ENCODE data around the gene C19orf38.
"Not testable (repeated sequence)": the region's sequence is repeated elsewhere in the genome, so short reads cannot be mapped to it uniquely, and the experiment has no call there.

C19orf38 gene

DNA sequence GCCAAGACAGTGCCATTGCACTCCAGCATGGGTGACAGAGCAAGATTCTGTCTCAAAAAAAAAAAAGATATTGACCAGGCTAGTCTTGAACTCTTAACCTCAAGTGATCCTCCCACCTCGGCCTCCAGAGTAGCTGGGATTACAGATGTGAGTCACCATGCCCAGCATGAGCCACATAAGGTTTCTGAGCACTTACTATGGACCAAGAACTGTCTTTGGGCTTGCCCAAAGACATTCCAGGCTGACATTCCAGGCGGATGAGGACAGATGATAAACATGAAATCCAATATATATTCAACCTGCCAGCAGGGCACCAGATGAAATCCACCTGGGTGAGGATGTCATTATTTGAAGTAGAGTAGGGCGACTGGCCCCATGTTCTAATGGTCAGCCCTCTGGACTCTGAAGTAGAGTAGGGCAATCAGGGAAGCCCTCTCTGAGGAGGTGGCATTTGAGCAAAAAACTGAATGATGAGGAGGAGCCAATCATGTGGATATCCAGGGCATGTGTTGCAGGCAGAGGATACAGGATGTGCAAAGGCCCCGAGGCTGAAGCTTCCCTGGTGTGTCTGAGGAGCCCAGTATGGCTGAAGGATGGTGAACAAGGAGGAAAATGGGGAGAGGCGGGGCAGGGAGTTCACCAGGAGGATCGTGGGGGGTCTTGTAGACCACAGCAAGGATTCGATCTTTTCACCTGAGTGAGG, 4.0 kb downstream of the C19orf38 start:
- DNase-seq: no peak

DNA sequence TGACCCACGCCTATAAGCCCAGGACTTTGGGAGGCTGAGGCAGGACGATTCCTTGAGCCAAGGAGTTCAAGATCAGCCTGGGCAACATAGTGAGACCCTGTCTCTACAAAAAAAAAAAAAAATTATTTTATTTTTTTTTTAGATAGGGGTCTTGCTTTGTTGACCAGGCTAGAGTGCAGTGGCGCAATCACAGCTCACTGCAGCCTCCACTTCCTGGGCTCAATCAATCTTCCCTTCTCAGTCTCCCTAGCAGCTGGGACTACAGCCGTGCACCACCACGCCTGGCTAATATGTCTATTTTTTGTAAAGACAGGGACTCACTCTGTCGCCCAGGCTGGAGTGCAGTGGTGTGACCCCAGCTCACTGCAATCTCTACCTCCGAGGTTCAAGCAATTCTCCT, 4.7 kb downstream of the C19orf38 start:
- no peak for DNase-seq

DNA sequence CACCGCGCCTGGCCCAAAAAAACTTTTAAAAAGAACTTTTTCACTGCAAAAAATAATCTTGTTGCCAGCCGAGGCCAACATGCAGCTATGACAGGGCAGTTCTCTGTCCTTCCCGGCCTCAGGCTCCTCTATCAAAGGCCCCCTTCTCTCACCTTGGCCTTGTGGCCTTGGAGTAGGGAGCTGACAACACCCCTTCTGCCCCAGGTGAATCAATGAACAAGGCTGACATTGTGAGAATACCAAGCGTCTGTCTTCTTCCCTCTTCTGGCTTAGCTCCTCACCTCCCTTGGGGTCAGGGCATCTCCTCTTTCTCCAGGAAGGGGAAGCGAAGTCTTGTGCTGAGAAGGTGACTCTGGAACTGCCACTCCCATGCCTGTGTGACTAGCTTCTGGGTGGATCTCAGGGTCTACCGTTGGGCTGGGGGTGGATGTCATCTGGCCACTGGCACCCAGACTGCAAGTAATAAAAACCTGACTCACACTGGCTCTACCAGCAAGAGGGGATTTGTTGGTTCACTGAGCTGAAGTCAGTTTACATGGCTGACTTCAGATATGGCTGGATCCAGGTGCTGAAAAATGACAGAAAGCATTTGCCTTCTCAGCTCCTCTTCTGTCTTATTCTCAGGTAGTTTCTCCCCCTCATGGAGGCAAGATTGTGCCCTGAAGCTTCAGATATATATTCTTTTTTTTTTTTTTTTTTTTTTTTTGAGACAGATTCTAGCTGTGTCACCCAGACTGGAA, 6.3 kb downstream of the C19orf38 start:
- no peak for DNase-seq

DNA sequence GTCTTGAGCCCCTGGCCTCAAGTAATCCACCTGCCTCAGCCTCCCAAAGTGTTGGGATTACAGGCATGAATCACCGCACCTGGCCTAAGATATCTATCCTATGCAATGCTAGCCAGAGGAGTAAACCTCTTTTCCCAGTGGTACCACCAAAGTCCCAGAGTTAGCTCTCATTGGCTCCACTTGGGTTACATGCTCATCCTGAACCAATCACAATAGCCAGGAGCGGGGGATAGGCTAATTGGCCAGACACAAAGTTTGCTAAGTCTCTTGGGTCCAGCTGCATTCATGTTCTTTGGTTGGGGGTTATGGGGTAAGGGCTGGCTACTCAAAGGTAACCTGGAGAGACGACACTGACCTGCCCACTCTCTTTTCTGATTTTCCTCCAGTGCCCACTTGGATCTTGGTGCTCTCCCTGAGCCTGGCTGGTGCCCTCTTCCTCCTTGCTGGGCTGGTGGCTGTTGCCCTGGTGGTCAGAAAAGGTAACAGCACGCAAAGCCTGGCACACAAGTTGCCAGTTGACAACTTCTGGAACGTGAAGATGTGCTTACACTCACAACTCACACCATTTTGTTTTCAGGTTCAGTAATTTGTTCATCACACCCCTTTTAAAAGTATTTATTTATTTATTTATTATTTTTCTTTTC, 7.8 kb downstream of the C19orf38 start:
- DNase-seq: no peak

DNA sequence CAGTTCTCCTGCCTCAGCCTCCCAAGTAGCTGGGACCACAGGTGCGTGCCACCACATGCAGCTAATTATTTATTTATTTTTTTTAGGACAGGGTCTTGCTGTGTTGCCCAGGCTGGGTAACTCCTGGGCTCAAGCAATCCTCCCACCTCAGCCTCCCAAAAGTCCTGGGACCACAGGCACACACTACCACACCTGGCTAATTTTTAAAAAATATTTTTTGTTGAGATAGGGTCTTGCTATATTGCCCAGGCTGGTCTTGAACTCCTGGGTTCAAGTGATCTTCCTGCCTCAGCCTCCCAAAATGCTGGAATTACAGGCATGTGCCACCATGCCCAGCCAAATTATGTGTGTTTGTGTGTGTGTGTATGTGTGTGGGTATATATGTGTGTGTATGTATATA, 8.7 kb downstream of the C19orf38 start:
- not testable (repeated sequence) for DNase-seq

DNA sequence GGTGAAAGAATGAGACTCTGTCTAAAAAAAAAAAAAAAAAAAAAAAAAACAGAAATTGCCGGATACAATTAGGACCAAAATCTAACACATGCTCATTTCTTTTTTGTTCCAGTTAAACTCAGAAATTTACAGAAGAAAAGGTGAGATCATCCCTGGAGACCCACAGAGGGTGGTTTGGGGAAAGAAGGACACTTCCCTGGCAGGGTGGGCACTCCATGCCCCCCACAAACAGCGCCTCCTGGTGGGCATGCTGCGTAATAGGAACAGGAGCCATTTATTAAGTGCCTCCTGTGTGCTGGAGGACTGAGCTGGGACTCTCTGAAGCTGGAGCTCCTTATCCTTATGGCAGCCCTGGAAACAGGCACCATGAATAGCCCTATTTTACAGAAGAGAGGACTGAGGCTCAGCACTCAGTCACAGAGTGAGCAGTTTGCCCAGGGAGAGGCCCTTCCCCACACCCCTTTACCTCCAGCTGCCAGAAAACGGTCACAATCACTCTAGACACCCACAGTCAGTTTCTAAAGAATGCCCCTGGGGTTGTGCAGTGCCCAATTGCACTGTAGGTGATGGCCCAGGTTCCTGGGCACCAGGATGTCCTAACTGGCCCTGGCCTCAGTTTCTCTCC, 10.1 kb downstream of the C19orf38 start:
- no peak for DNase-seq

DNA sequence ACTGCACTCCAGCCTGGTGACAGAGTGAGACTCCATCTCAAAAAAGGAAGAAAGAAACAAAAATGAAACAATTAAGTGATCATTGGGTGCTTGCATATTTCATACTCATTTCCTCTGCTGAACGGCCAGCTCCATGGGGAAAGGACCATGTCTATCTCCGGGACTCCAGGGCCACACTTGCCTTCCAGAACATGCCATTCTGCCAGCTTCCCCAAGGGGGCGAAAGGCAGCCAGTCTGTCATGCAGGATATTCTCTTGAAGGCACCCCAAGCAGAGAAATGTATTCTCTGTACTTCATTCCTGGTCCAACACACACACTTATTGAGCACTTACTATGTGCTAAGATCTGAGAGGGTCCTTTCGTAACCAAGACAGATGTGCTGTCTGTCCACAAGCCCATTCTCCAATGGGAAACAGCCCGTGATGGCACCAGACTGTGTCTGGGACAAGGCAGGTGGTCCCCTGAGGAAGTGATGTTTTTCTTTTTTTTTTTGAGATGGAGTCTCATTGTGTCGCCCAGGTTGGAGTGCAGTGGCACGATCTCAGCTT, 13.0 kb downstream of the C19orf38 start:
- no peak for DNase-seq

DNA sequence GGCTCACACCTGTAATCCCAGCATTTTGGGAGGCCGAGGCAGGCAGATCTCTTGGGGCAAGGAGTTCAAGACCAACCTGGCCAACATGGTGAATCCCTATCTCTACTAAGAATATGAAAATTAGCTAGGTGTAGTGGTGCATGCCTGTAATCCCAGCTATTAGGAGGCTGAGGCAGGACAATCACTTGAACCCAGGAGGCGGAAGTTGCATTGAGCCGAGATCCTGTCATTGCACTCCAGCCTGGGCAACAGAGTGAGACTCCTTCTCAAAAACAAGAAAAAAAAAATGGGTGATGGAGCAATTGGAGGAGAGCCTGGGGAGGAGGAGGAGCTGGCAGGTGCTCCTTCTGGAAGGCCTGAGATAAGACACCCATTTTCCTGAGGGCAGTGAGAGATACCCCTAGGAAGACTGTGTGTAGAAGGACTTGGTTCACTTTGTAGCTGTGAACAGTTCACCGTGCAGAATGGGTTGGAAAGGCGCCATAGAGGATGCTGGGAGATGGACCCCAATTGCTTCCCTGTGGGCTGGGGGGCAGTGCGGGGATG, 14.4 kb downstream of the C19orf38 start:
- no peak for DNase-seq

DNA sequence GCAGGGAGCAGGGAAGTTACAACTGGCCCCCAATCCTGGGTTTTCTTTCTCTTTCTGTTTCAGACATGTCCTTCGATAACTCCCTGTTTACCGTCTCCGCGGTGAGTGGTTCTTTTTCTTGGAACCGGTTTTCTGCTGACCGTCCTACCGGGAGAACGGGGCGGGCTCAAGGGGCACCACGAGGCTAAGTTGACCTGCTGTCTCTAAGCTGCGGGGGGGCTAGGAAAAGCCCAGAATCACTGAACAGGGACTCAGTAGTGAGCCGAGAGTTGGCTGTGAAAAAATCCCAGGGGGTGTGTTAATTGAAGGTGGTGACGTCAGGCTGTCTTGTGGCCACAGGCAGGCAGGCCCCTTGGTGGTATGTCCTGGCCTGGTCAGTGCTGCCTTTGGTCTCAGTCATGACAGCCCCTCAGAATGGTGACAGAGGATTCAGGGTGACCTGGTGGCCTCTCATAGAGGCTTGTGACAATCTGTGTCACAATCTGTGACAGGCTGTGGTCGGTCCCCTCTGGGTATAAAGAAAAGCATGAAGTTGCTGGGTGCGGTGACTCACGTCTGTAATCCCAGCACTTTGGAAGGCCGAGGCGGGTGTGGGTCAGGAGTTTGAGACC, 15.0 kb downstream of the C19orf38 start:
- DNase-seq: no peak

DNA sequence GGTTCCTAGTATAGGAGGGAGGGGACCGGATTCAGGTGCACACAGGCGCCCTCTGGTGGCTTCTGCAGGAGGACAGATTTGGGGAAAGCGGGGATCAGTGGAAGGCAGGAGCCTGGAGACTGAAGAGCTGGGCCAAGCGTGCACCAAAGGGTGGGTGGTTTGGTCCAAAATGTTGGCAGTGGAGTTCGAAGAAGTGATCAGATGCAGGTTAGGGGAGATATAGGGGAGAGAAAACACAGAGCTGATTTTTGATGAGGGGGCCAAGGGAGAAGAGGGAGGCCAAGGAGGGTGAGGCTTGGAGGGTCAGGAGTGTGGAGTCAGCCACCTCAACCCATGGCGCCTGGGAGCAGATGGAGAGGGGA, 16.3 kb downstream of the C19orf38 start:
- no peak for DNase-seq

DNA sequence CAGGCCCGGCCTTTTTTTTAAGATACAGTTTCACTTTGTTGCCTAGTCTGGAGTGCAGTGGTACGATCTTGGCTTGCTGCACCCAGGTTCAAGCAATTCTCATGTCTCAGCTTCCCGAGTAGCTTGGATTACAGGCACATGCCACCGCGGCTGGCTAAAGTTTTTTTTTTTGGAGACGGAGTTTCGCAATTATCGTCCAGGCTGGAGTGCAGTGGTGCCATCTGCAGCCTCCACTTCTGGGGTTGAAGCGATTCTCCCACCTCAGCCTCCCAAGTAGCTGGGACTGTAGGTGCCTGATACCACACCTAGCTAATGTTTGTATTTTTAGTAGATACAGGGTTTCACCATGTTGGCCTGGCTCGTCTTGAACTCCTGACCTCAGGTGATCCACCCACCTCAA, 18.3 kb downstream of the C19orf38 start:
- no peak for DNase-seq

DNA sequence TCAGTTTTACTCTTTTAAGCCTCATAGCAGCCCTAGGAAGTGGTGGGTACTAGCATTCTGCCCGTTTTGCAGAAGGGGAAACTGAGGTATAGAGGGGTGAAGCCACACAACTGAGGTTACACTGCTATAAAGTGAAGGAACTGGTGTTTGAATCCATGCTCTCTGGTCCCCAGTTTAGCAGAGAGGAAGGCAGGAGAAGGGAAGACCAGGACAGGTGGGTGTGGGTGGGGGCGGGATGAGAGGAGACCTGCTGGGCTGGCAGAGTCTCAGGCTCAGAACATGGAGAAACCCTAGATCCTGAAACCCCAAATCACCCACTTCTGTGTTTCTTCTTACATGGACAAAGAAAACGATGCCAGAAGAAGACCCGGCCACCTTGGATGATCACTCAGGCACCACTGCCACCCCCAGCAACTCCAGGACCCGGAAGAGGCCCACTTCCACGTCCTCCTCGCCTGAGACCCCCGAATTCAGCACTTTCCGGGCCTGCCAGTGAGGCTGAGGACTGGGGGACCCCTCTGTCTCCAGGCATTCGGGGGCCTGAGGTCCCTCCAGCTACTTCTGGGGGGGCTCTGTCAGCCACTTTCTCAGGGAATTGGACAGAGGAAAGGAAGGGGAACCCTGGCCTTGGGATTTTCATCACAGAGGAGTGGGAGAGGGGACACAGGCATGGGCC, 20.8 kb downstream of the C19orf38 start:
- no peak for DNase-seq

DNA sequence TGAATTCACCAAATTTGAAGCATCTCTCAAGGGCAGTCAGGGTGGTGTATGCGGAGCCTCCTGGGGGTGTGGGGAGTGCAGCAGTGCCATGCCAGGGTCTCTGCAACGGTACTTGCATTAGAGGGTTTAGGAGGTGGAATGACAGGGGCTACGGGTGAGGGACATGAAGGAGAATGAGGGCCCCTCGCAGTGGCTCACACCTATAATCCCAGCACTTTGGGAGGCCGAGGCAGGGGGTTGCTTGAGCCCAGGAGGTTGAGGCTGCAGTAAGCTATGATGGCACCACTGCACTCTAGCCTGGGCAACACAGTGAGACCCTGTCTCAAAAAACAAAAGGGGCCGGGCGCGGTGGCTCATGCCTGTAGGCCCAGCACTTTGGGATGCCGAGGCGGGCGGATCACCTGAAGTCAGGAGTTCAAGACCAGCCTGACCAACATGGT, 21.7 kb downstream of the C19orf38 start:
- not testable (repeated sequence) for DNase-seq

DNA sequence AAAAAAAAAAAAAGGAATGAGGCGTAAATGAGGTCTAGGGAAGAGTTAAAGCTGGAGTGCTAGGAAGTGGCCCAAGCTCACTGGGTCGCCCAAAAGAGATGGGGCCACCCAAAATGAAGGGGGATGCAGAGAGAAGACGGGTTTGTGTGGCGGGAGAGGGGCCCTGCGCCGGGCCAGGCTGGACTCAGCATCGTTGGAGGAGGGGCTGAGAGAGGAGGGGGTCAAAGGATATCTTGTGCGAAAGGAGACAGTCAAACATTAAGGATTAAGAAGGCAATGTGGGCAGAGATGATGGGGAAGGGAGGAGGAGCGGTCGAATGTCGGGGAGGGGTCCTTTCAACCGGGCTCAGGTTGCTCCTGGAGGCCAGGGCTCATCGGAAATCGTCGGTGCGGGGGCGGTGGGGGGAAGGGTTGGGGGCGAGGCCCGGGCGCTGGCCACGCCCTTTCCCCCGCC, 22.3 kb downstream of the C19orf38 start:
- no peak for DNase-seq

DNA sequence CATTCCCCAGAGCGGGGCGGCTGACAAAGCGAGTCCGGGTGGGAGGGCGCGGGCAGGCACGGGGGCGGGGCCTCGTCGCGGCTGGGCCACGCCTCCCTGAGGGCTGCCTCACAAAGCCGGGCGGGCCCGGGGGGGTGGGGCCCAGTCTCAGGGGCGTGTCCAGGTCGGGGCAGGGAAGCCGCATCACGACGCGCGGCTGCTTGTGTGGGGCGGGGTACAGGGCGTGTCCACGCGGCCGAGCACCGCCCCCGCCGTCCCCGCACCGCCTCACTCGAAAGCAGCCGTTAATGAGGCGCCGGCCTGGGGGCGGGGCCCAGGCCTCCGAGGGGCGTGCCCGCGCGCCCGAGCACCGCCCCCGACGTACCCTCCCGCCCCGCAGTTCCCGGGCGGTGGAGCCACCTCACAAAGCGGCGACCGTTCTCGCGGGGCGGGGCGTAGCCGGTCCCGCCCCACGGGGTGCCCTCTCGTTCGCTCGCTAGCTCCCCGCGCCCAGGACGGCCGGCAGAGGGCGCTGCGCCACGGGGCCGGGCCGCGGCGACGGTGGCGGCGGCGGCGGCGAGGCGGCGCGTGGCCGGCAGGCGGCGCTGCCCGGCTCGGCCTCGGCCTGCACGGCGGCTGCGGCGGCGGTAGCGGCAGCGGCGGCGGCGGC, 22.9 kb downstream of the C19orf38 start, which contains the start of gene CARM1:
Gene CARM1, plus strand, starts transcription at position 599 of the 649 bp plus-strand sequence. CDS start 150 bp downstream, outside the sequence.
- DNase-seq: peak; percentile 54

DNA sequence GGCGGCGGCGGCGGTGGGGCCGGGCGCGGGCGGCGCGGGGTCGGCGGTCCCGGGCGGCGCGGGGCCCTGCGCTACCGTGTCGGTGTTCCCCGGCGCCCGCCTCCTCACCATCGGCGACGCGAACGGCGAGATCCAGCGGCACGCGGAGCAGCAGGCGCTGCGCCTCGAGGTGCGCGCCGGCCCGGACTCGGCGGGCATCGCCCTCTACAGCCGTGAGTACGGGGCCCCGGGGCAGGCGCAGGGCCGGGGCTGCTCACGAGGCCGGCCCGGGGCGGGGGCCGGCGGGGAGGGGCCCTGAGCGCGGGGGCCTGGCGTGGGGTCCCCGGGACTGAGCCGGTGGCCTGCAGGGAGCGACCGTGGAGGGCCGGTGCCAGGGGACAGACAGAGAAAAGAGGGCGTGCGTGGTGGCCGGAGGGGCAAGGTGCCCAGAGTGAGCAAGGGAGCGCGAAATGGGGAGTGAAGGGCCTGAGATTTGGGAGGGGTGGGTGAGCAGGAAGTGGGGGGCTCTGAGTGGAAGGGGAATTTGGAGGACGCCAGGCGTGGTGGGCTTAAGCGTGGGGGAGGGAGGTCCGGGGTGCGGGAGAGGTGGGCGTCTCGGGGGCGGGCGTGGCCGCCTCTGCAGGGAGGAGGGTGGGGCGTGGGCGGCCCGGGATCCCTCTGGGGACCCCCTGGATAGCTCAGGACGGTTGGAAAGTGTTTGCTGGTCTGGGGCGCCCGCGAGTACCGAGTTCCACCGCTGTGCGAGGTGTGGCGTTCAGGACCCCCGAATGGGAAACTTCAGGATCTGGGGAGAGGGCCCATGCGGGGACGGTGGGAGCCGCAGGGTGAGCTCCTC, 23.7 kb downstream of the C19orf38 start:
- no peak for DNase-seq

DNA sequence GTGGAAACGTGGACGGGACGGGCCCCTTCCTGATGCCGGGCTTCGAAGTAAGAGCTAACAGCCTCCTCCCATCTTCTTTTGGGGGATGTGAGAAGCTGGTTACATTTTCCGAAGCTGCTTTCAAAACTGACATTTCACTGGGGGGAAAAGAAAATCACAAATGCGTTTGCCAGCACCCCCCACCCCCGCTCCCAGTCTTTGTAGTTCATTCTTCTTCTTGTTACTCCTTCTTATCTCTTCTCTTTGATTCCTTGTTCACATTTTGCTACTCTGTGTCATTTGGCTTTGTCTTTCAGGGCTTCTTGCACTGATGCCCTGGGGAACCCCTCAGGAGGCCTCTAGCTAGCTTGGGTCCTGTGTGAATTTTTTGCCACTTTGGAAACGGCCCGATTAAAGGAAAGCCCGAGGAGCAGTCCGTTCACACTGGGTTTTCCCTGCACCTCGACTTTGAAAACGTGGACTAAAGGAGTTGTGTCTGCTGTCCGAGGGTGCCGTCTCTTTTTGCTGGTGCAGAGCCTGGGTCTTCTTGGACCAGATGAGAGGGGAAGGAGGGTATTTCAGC, 24.4 kb downstream of the C19orf38 start:
- no peak for DNase-seq

DNA sequence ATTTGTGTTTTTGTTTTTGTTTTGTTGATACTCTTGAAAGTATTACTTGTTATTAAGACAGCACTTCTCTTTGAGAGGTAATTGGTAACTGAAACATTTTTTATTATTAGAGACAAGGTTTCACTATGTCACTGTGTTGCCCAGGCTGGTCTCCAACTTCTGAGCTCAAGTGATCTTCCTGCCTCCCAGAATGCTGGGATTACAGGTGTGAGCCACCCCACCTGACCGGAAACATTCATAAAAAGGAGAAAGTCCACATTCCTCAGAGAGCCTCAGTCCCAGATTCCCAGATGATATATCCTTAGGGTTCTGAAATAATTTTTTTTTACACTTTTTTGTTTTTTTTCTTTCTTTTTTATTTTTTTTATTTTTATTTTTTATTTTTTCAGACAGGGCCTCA, 25.8 kb downstream of the C19orf38 start:
- no peak for DNase-seq

DNA sequence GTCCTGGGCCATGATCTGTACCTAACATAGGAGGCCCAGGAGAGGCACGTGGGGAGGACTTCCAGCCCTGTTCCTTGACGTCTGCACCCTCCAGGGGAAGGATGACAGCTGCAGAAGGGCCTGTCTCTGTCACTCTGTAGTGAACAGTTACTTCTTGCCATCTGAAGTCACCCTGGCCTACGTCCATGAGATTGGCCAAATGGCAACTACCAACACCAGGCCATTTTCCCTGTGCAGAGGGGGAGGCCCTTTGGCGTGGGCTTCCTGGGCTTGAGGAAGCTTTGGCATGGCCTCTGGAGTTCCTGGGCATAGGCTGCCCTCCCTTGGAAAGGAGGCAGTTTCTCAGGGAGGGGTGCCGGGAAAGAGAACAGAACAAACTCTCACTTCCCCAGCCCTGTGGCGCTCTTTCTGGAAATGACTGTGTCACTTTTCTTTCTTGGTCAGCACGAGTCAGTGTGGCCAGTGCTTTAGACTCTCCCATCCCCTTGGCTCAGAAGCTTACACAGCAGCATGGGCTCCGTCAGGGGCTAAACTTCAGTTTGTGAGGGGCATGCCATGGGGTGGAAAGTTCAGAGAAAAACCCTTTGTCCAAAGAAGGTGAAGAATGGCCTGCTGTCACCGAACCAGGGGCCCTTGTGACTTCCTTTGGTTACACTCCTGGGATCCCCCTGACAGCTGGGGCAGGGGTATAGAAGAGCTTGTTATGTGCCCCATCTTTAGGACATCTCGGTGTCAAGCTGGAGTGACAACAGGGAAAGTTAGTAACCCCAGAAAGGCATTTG, 28.4 kb downstream of the C19orf38 start:
- DNase-seq: no peak
